ENCODE data around the gene TTC34.

DNA sequence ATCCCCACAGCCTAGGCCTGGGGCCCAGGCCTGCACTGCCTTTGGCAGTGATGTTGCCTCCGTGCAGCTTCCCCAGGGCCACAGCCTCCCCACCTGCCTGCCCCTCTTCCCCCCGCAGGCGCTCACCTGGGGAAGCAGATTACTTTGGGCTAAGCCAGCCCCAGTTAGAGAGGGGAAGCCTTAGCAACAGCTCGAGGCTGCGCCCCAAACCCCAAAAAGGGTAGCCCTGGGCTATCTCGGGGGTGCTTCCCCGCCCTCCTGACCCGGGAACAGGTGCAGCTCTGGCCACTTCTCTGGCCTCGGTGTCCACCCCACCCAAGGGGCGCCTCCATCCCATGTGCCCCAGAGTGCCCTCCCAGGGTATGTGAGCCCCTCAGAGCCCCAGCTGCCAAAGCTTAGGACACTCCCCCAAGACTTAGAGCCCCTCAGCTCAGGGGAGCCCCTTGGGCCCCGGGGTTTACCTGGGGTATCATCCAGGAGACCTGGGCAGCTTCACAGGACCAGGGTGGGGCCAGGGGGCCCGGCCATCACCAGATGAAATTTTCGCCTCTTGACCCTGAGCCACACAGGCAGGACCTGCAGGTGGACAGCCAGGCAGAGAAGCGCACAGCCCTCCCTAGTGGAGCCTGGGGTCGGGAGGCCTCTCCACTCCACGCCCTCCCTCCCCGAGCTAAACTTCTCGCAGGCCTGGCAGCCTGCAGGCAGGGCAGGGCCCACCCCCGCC is 3.3 kb upstream of the TTC34 start:
- TF ChIP-seq, protein P1, sequence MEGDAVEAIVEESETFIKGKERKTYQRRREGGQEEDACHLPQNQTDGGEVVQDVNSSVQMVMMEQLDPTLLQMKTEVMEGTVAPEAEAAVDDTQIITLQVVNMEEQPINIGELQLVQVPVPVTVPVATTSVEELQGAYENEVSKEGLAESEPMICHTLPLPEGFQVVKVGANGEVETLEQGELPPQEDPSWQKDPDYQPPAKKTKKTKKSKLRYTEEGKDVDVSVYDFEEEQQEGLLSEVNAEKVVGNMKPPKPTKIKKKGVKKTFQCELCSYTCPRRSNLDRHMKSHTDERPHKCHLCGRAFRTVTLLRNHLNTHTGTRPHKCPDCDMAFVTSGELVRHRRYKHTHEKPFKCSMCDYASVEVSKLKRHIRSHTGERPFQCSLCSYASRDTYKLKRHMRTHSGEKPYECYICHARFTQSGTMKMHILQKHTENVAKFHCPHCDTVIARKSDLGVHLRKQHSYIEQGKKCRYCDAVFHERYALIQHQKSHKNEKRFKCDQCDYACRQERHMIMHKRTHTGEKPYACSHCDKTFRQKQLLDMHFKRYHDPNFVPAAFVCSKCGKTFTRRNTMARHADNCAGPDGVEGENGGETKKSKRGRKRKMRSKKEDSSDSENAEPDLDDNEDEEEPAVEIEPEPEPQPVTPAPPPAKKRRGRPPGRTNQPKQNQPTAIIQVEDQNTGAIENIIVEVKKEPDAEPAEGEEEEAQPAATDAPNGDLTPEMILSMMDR (IDR thresholded peaks at IDR 0.05) = no peak
- TF ChIP-seq POLR2A (IDR thresholded peaks at IDR 0.05) = no peak

All from esophagus squamous epithelium (tissue), 4 donors.